ENCODE data around the gene GABARAPL2.

GABARAPL2 gene

DNA sequence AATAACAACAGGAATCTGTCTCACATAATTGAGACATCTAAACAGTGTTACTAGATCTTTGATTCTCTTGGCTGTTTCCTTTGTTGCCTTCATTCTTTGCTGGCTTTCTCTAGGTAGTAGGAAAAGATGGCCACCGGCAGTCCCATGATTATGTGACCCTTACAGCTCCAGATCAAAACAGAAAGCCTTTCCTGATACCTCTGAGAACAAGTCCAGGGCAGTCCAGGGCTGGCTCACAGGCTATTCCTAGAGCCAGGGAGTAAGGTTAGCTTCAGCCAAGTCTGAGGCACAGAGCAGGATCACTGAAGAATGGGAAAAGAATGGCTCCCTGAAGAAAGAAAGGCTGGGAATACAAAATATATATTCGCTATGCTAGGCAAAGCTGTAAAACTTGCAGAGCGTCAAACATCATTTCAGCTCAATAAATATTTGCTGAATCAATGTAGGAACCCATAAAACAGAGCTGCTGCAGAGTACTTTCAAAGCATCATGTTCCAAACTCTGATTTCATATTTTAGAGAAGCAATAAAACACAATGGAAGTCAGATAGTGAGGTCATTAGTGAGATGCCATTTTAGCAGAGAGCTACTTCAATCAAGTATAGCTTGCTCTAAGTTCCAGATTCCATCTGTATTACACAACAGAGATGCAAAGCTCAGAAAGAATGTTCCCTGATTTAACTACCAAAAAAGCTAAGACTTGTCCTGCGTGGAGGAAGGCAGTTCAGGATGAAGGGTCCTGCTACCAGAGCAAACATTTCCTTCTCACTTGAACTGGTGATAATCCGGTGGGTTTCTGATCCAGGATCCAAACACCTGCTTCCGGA lies 33.5 kb downstream of the GABARAPL2 start:
- ATAC-seq (ENCODE audit: low read depth): no peak
- Histone ChIP-seq H3K4me1 (ENCODE audit: insufficient read depth, poor library complexity, severe bottlenecking) (peaks cover 6% of the 10 kb centered on the region), H3K27me3 (ENCODE audit: insufficient read depth, poor library complexity, severe bottlenecking) (no peaks in the 10 kb centered on the region), H3K9me3 (ENCODE audit: severe bottlenecking) (no peaks in the 10 kb centered on the region), H3K36me3 (ENCODE audit: low read depth) (peaks cover 77% of the 10 kb centered on the region), H3K27ac (ENCODE audit: poor library complexity, severe bottlenecking) (no peak overlapping the region), H3K4me3 (ENCODE audit: severe bottlenecking) (no peak overlapping the region)
- TF ChIP-seq, protein P1, sequence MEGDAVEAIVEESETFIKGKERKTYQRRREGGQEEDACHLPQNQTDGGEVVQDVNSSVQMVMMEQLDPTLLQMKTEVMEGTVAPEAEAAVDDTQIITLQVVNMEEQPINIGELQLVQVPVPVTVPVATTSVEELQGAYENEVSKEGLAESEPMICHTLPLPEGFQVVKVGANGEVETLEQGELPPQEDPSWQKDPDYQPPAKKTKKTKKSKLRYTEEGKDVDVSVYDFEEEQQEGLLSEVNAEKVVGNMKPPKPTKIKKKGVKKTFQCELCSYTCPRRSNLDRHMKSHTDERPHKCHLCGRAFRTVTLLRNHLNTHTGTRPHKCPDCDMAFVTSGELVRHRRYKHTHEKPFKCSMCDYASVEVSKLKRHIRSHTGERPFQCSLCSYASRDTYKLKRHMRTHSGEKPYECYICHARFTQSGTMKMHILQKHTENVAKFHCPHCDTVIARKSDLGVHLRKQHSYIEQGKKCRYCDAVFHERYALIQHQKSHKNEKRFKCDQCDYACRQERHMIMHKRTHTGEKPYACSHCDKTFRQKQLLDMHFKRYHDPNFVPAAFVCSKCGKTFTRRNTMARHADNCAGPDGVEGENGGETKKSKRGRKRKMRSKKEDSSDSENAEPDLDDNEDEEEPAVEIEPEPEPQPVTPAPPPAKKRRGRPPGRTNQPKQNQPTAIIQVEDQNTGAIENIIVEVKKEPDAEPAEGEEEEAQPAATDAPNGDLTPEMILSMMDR (IDR thresholded peaks at IDR 0.05; ENCODE audit: poor library complexity, severe bottlenecking): no peak
- DNase-seq (ENCODE audit: low spot score): no peak

DNA sequence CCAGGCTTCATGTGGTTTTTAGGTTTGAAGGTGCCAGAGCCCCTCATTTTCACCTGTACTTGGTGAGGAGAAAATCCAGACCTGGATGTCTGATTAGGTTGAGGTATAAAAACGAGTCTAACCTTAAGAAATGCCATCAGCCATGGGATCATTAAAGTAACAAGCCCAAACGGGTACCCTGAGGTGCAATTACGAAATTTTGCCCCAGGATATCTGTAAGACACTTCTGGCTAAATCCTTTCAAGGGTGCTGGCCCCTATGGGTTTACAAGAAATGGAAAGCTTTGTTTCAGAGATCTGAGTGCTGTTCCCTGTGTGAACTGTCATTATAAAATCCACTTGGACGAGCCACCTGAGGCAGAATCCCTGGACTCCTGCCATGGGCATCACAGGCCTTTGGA lies 37.1 kb downstream of the GABARAPL2 start:
- no peak for DNase-seq (ENCODE audit: low spot score)
- Histone ChIP-seq H3K27ac (ENCODE audit: poor library complexity, severe bottlenecking) (no peak overlapping the region), H3K4me3 (ENCODE audit: severe bottlenecking) (no peak overlapping the region), H3K27me3 (ENCODE audit: insufficient read depth, poor library complexity, severe bottlenecking) (no peaks in the 10 kb centered on the region), H3K9me3 (ENCODE audit: severe bottlenecking) (no peaks in the 10 kb centered on the region), H3K4me1 (ENCODE audit: insufficient read depth, poor library complexity, severe bottlenecking) (no peaks in the 10 kb centered on the region), H3K36me3 (ENCODE audit: low read depth) (peaks cover 93% of the 10 kb centered on the region)
- ATAC-seq (ENCODE audit: low read depth): no peak
- TF ChIP-seq, protein P1 (IDR thresholded peaks at IDR 0.05; ENCODE audit: poor library complexity, severe bottlenecking): no peak

- ATAC-seq (ENCODE audit: low read depth) (no peak), DNase-seq (ENCODE audit: low spot score) (no peak)
- Histone ChIP-seq H3K4me3 (ENCODE audit: severe bottlenecking) (no peak overlapping the region), H3K4me1 (ENCODE audit: insufficient read depth, poor library complexity, severe bottlenecking) (no peaks in the 10 kb centered on the region), H3K36me3 (ENCODE audit: low read depth) (peaks cover 94% of the 10 kb centered on the region), H3K27me3 (ENCODE audit: insufficient read depth, poor library complexity, severe bottlenecking) (no peaks in the 10 kb centered on the region), H3K9me3 (ENCODE audit: severe bottlenecking) (no peaks in the 10 kb centered on the region), H3K27ac (ENCODE audit: poor library complexity, severe bottlenecking) (no peak overlapping the region)
- TF ChIP-seq, protein P1 (IDR thresholded peaks at IDR 0.05; ENCODE audit: poor library complexity, severe bottlenecking): no peak
Observed at GRCh38 chr16:75606507-75606906, 40.3 kb downstream of the GABARAPL2 start.

DNA sequence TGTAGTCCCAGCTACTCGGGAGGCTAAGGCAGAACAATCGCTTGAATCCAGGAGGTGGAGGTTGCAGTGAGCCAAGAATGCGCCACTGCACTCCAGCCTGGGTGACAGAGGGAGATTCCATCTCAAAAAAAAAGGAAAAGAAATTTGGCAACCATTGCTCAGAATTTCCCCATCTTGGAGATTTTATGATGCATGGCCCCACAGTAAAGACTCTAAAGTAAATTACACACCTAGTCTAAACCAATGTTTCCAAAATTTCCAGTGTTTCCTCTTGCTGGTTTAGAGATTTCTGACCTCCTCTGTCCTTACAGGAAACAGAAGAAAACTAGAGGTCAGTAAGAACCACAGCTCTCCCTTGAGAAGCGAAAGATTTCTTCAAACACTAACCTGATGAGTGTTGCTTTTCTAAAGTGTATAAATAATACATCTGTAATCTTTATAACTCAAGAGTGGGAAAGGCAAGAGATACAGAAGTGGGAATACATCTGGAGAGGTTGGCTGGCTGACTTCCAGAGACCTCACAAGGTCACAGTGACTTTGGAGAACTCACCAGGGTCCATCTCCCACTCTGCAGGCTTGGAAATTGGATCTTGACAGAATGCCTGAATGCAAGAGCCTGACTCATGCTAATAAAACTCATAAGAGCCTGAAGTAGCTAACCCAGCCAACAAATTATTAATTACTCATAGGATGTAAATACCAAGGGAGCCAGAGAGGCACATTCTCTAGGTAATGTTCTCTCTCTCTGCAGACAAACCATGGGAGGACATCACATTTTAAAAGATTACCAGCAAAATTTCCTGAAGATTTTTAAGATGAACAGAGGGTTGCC lies 48.1 kb downstream of the GABARAPL2 start:
- TF ChIP-seq, protein P1 (IDR thresholded peaks at IDR 0.05; ENCODE audit: poor library complexity, severe bottlenecking): no peak
- no peak overlapping the region for H3K4me3 ChIP-seq (ENCODE audit: severe bottlenecking)
- no peaks in the 10 kb centered on the region for H3K9me3 ChIP-seq (ENCODE audit: severe bottlenecking)
- peaks cover 90% of the 10 kb centered on the region for H3K36me3 ChIP-seq (ENCODE audit: low read depth)
- no peaks in the 10 kb centered on the region for H3K27me3 ChIP-seq (ENCODE audit: insufficient read depth, poor library complexity, severe bottlenecking)
- no peak for DNase-seq (ENCODE audit: low spot score)
- H3K4me1 ChIP-seq (ENCODE audit: insufficient read depth, poor library complexity, severe bottlenecking): peaks cover 12% of the 10 kb centered on the region
- H3K27ac ChIP-seq (ENCODE audit: poor library complexity, severe bottlenecking): peak overlapping the region; percentile 71
- ATAC-seq (ENCODE audit: low read depth): peak; percentile 93

Data from RWPE2 (cell line).